Lung microvascular endothelial cell (primary cell): Measurements from ENCODE around the gene UPP2. TPM values are rescaled to one million over a fixed set of nuclear protein-coding genes. Genes with fewer than 3 reads are reported as not detected.

ENCODE experiments used
- total RNA-seq: library from RNA; depleted of rRNA; stranded (reverse); fragments of >200 nt; gene quantifications from 2 replicates; pipeline ENCODE4 v1.2.1, GENCODE V29; 2014

UPP2 gene
- total RNA-seq, 1 donor from 2014 or later, result not detected

Other genes starting within 250 kb of the UPP2 start
- gene ACVR1, start 225.5 kb upstream of the UPP2 start, total RNA-seq, result 11.1 and 13.3 TPM in 2 replicates